GM23338 (cell line): Measurements from ENCODE around the gene CTNNA3.

ENCODE experiments used
- CREB1 ChIP-seq: fragments of 250-450 bp; sonication (Bioruptor Pico); IDR thresholded peaks from 2 replicates; pipeline ENCODE4 v1.5.0; 2020; ENCODE audit warnings: low read depth, mild to moderate bottlenecking, moderate library complexity
- EZH2 ChIP-seq: fragments of 200-600 bp; sonication (generic); IDR thresholded peaks from one replicate; pipeline ENCODE4 v1.8.0; 2017; ENCODE audit warnings: antibody characterized with exemption, mild to moderate bottlenecking, low read depth; ENCODE audit not compliant: unreplicated experiment
- EZH2phosphoT487 ChIP-seq: fragments of 200-600 bp; sonication (generic); IDR thresholded peaks from one replicate; pipeline ENCODE4 v1.8.1; 2018; ENCODE audit warnings: antibody characterized with exemption; ENCODE audit not compliant: unreplicated experiment
- JUNB ChIP-seq: IDR thresholded peaks from one replicate; pipeline ENCODE4 v1.6.1; 2016; ENCODE audit warnings: antibody characterized with exemption; ENCODE audit not compliant: unreplicated experiment
- POLR2AphosphoS5 ChIP-seq: IDR thresholded peaks from 2 replicates; pipeline ENCODE4 v1.6.1; 2016; ENCODE audit warnings: antibody characterized with exemption, low read depth
- STAT1 ChIP-seq: IDR thresholded peaks from one replicate; pipeline ENCODE4 v1.6.1; 2016; ENCODE audit warnings: antibody characterized with exemption; ENCODE audit not compliant: unreplicated experiment
- ZNF331 ChIP-seq: fragments of 250-450 bp; sonication (Bioruptor Pico); IDR thresholded peaks from 2 replicates; pipeline ENCODE4 v1.5.0; 2020; ENCODE audit warnings: low read depth, mild to moderate bottlenecking, moderate library complexity
- TF ChIP-seq, protein P1 (sequence below), 2 experiments: fragments of 200-600 bp in 1 of 2; sonication (generic) in 1 of 2; conservative IDR thresholded peaks; 2 replicates each; pipeline versions ENCODE4 v1.5.1 to v1.6.1; 2016 to 2017; ENCODE audit warnings: antibody characterized with exemption in 2 of 2, low read depth in 2 of 2, mild to moderate bottlenecking in 2 of 2, moderate library complexity in 1 of 2
- TF ChIP-seq, protein P2 (sequence below): IDR thresholded peaks from one replicate; pipeline ENCODE4 v1.6.1; 2018; ENCODE audit warnings: antibody characterized with exemption; ENCODE audit not compliant: unreplicated experiment
- TF ChIP-seq, protein P3 (sequence below): fragments of 250-450 bp; sonication (Bioruptor Pico); IDR thresholded peaks from 2 replicates; pipeline ENCODE4 v1.5.0; 2020; ENCODE audit warnings: mild to moderate bottlenecking, moderate library complexity
- TF ChIP-seq, protein P4 (sequence below): IDR thresholded peaks from 2 replicates; pipeline ENCODE4 v1.6.1; 2016; ENCODE audit warnings: antibody characterized with exemption

DNA sequence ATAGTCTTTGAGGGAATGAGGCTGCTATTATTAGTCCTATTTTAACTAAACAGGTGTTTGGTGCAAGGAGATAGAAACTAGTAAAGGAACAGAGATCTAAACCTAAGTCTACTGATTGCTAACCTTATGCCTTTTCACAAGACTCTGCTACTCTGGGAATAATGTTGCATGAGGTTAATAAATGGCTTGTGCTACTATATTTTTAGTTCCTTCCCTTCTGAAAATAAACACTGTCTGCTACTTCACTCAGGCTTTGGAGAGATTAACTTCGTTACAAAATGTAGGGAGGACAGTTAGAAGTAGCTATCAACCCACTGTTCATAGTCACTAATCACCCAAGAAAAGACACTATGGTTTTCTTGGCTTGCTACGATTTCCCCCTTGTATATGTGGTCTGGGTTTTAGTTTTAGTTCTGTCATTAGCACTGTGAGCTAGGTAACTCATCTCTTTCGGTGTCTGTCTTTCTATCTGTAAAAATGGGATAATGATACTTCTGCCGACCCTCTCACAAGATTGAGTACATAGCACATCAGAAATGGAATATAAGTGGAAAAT, 474.0 kb downstream of the CTNNA3 start:
- TF ChIP-seq, protein P1, sequence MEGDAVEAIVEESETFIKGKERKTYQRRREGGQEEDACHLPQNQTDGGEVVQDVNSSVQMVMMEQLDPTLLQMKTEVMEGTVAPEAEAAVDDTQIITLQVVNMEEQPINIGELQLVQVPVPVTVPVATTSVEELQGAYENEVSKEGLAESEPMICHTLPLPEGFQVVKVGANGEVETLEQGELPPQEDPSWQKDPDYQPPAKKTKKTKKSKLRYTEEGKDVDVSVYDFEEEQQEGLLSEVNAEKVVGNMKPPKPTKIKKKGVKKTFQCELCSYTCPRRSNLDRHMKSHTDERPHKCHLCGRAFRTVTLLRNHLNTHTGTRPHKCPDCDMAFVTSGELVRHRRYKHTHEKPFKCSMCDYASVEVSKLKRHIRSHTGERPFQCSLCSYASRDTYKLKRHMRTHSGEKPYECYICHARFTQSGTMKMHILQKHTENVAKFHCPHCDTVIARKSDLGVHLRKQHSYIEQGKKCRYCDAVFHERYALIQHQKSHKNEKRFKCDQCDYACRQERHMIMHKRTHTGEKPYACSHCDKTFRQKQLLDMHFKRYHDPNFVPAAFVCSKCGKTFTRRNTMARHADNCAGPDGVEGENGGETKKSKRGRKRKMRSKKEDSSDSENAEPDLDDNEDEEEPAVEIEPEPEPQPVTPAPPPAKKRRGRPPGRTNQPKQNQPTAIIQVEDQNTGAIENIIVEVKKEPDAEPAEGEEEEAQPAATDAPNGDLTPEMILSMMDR (conservative IDR thresholded peaks at IDR 0.05; ENCODE audit: low read depth in 2 of 2) = no peak
- TF ChIP-seq EZH2 (no peak), EZH2phosphoT487 (no peak), POLR2AphosphoS5 (no peak), STAT1 (no peak), JUNB (no peak), ZNF331 (no peak), CREB1 (no peak)
- TF ChIP-seq, protein P2, sequence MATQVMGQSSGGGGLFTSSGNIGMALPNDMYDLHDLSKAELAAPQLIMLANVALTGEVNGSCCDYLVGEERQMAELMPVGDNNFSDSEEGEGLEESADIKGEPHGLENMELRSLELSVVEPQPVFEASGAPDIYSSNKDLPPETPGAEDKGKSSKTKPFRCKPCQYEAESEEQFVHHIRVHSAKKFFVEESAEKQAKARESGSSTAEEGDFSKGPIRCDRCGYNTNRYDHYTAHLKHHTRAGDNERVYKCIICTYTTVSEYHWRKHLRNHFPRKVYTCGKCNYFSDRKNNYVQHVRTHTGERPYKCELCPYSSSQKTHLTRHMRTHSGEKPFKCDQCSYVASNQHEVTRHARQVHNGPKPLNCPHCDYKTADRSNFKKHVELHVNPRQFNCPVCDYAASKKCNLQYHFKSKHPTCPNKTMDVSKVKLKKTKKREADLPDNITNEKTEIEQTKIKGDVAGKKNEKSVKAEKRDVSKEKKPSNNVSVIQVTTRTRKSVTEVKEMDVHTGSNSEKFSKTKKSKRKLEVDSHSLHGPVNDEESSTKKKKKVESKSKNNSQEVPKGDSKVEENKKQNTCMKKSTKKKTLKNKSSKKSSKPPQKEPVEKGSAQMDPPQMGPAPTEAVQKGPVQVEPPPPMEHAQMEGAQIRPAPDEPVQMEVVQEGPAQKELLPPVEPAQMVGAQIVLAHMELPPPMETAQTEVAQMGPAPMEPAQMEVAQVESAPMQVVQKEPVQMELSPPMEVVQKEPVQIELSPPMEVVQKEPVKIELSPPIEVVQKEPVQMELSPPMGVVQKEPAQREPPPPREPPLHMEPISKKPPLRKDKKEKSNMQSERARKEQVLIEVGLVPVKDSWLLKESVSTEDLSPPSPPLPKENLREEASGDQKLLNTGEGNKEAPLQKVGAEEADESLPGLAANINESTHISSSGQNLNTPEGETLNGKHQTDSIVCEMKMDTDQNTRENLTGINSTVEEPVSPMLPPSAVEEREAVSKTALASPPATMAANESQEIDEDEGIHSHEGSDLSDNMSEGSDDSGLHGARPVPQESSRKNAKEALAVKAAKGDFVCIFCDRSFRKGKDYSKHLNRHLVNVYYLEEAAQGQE = no peak
- TF ChIP-seq, protein P3, sequence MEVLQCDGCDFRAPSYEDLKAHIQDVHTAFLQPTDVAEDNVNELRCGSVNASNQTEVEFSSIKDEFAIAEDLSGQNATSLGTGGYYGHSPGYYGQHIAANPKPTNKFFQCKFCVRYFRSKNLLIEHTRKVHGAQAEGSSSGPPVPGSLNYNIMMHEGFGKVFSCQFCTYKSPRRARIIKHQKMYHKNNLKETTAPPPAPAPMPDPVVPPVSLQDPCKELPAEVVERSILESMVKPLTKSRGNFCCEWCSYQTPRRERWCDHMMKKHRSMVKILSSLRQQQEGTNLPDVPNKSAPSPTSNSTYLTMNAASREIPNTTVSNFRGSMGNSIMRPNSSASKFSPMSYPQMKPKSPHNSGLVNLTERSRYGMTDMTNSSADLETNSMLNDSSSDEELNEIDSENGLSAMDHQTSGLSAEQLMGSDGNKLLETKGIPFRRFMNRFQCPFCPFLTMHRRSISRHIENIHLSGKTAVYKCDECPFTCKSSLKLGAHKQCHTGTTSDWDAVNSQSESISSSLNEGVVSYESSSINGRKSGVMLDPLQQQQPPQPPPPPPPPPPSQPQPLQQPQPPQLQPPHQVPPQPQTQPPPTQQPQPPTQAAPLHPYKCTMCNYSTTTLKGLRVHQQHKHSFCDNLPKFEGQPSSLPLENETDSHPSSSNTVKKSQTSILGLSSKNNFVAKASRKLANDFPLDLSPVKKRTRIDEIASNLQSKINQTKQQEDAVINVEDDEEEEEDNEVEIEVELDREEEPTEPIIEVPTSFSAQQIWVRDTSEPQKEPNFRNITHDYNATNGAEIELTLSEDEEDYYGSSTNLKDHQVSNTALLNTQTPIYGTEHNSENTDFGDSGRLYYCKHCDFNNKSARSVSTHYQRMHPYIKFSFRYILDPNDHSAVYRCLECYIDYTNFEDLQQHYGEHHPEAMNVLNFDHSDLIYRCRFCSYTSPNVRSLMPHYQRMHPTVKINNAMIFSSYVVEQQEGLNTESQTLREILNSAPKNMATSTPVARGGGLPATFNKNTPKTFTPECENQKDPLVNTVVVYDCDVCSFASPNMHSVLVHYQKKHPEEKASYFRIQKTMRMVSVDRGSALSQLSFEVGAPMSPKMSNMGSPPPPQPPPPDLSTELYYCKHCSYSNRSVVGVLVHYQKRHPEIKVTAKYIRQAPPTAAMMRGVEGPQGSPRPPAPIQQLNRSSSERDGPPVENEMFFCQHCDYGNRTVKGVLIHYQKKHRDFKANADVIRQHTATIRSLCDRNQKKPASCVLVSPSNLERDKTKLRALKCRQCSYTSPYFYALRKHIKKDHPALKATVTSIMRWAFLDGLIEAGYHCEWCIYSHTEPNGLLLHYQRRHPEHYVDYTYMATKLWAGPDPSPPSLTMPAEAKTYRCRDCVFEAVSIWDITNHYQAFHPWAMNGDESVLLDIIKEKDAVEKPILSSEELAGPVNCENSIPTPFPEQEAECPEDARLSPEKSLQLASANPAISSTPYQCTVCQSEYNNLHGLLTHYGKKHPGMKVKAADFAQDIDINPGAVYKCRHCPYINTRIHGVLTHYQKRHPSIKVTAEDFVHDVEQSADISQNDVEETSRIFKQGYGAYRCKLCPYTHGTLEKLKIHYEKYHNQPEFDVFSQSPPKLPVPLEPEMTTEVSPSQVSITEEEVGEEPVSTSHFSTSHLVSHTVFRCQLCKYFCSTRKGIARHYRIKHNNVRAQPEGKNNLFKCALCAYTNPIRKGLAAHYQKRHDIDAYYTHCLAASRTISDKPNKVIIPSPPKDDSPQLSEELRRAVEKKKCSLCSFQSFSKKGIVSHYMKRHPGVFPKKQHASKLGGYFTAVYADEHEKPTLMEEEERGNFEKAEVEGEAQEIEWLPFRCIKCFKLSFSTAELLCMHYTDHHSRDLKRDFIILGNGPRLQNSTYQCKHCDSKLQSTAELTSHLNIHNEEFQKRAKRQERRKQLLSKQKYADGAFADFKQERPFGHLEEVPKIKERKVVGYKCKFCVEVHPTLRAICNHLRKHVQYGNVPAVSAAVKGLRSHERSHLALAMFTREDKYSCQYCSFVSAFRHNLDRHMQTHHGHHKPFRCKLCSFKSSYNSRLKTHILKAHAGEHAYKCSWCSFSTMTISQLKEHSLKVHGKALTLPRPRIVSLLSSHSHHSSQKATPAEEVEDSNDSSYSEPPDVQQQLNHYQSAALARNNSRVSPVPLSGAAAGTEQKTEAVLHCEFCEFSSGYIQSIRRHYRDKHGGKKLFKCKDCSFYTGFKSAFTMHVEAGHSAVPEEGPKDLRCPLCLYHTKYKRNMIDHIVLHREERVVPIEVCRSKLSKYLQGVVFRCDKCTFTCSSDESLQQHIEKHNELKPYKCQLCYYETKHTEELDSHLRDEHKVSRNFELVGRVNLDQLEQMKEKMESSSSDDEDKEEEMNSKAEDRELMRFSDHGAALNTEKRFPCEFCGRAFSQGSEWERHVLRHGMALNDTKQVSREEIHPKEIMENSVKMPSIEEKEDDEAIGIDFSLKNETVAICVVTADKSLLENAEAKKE = no peak
- TF ChIP-seq, protein P4, sequence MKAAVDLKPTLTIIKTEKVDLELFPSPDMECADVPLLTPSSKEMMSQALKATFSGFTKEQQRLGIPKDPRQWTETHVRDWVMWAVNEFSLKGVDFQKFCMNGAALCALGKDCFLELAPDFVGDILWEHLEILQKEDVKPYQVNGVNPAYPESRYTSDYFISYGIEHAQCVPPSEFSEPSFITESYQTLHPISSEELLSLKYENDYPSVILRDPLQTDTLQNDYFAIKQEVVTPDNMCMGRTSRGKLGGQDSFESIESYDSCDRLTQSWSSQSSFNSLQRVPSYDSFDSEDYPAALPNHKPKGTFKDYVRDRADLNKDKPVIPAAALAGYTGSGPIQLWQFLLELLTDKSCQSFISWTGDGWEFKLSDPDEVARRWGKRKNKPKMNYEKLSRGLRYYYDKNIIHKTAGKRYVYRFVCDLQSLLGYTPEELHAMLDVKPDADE = no peak
